Stimulated activated CD4-positive, alpha-beta T cell treated with anti-CD3 and anti-CD28 coated beads, Interleukin-12 subunit alpha, Interleukin-12 subunit beta, amount 100 ng/mL, for 24 hours (primary cell): ENCODE data around the gene B3GAT1.

Source experiments
- DNase-seq, 2 experiments: peaks; one replicate each; pipeline ENCODE4 v3.0.0-alpha.2; 2020; ENCODE audit warnings: low read depth in 2 of 2

B3GAT1 gene

GRCh38 chr11:134390706-134391569, 21.1 kb downstream of the B3GAT1 start:
- DNase-seq: no peak

- DNase-seq: no peak
These were observed 22.4 kb downstream of the B3GAT1 start for GRCh38 chr11:134389464-134390180.

GRCh38 chr11:134388590-134388989, 23.5 kb downstream of the B3GAT1 start:
- no peak for DNase-seq

- DNase-seq: no peak
These were observed 24.5 kb downstream of the B3GAT1 start for GRCh38 chr11:134387501-134387900.

DNA sequence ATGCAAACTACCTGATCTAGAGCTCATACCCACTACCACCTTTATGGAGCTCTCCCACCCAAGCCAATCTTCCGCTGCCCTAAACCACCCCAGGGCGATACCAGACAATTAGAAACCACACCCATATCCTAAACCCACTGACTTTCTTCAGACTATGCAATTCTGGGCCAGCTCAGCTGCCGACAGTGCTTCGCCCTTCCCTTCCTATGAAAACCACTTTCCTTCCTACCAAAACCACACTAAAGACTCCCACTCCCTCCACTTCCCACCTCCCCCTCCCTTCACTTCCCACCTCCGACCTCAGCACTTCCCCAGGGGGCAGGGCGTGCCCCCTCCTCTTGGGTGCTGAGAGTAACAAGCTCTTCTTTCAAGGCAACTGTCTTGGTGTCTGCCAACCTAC, 25.1 kb downstream of the B3GAT1 start:
- DNase-seq: no peak

- no peak for DNase-seq
These were observed 26.1 kb downstream of the B3GAT1 start for GRCh38 chr11:134385774-134386565.

- DNase-seq: no peak
These were observed 26.9 kb downstream of the B3GAT1 start for GRCh38 chr11:134385171-134385570.

DNA sequence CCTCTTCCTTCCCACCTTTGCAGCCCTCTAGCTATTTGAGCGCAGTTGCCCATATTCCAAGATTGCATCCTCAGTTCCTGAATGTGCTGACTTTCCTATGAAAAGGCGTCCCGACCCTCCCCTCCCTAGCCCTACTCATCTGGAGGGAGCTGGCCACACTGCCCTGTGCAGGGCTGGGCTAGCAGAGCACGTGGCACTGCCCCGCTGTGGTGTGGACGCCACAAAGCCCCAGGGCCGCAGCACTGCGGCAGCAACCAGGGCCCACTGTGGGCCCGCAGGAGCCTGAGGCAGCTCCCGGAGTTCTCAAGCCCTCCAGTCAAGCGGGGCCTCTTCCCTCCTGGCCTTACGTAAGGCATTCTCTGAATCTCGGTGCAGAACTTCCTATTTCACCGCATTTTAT, 27.6 kb downstream of the B3GAT1 start:
- no peak for DNase-seq

DNA sequence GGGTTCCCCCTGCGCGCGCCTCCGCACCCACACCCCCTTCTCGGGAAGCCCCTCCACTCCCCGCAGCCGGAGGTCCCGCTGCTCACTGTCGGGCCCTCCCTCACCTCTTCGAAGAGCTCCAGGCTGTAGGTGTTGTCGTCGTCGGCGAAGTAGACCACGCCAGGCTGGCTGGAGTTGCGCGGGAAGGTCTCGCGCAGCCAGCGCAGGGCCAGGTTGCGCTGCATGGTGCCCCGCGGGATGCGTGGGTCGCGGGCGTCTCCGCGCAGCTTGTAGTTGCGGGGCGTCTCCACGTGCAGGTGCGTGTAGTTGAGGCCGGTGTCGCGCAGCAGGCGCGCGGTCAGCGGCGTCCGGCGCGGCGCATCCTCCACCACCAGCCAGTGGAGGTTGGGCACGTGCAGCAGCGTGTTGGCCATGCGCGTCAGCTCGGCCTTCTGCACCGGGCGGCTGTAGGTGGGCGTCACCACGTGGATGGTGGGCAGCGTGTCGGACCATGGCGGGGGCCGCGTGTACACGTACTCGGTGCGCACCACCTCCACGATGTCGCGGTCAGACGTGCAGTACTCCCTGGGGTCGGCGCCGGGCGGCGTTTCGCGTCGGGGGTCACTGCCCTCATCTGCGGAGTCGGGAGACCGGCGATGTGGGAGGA, 28.3 kb downstream of the B3GAT1 start:
- no peak for DNase-seq

- DNase-seq: no peak
These were observed 29.2 kb downstream of the B3GAT1 start for GRCh38 chr11:134382830-134383229.

GRCh38 chr11:134382257-134382656, 29.8 kb downstream of the B3GAT1 start:
- no peak for DNase-seq

- no peak for DNase-seq
These were observed 31.3 kb downstream of the B3GAT1 start for GRCh38 chr11:134380785-134381184.

- DNase-seq: no peak
These were observed 31.8 kb downstream of the B3GAT1 start for GRCh38 chr11:134380229-134380628.

DNA sequence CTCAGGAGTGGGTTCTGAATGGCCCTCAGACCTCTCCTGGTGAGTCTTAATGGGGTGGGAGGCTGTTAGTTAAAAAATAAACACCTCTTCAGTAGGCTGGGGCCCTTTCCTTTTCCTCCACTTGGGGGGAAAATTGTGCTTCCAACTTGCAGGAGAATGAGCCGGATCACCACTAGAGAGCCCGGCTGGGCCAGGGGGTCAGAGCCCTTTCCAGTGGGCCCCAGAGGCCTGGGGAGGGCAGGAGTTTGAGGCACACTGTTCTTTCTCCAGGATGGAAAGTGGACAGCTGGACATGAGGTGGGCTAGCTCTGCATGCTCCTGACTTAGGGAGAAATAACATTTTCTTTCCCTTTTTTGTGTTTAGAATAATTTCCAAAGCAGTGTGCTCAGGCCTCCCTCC, 32.8 kb downstream of the B3GAT1 start:
- no peak for DNase-seq

- no peak for DNase-seq
These were observed 34.2 kb downstream of the B3GAT1 start for GRCh38 chr11:134377876-134378275.

- DNase-seq: no peak
These were observed 35.7 kb downstream of the B3GAT1 start for GRCh38 chr11:134376150-134376921.

DNA sequence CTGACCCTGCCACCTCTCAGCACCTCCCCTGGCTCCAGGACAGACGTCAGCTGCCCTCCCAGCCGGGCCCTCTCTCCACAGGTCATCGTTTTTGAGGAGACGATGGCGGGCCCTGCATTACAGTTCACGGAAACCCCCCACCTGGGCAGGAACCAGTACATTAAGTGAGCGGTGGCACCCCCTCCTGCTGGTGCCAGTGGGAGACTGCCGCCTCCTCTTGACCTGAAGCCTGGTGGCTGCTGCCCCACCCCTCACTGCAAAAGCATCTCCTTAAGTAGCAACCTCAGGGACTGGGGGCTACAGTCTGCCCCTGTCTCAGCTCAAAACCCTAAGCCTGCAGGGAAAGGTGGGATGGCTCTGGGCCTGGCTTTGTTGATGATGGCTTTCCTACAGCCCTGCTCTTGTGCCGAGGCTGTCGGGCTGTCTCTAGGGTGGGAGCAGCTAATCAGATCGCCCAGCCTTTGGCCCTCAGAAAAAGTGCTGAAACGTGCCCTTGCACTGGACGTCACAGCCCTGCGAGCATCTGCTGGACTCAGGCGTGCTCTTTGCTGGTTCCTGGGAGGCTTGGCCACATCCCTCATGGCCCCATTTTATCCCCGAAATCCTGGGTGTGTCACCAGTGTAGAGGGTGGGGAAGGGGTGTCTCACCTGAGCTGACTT, 37.0 kb downstream of the B3GAT1 start:
- DNase-seq: no peak

GRCh38 chr11:134374171-134374570, 37.9 kb downstream of the B3GAT1 start:
- no peak for DNase-seq

DNA sequence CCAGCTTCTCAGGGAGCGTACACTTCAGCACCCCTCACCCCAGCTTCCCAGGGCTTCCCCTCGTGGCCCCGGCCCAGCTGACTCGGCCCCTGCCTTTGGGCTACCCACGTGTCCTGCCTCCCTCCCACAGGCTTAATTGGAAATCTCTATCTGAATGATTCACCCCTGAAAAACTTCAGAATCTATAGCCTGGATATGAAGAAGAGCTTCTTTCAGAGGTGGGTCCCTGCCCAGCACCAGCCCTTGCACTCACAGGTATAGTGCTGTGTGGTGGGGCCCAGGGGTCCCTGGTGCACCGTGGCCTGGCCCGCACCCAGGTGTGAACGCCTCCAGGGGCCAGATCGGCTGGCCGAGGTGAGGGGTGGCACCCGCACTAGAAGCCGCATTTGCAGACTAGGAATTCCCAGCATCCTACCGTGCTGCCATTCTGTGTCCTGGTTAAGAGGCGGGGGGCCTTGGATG, 38.4 kb downstream of the B3GAT1 start:
- no peak for DNase-seq

- no peak for DNase-seq
These were observed 39.1 kb downstream of the B3GAT1 start for GRCh38 chr11:134372961-134373360.
